Muscle layer of colon (tissue), 2 donors: Measurements from ENCODE around the gene STON2.
"Not testable (repeated sequence)": the region's sequence is repeated elsewhere in the genome, so short reads cannot be mapped to it uniquely, and the experiment has no call there.

ENCODE experiments used
- H3K27ac ChIP-seq: one replicate; pipeline ENCODE4 v1.7.0; 2013; ENCODE audit warnings: low read depth, mild to moderate bottlenecking, low read length, moderate library complexity
- H3K27me3 ChIP-seq, 2 donors: one replicate each; pipeline ENCODE4 v1.7.0; 2013; ENCODE audit warnings: low read length in 2 of 2, mild to moderate bottlenecking in 2 of 2; ENCODE audit not compliant: insufficient read depth in 2 of 2, control insufficient read depth in 1 of 2
- H3K36me3 ChIP-seq: one replicate; pipeline ENCODE4 v1.7.0; 2013; ENCODE audit warnings: mild to moderate bottlenecking, low read length; ENCODE audit not compliant: insufficient read depth
- H3K4me1 ChIP-seq: one replicate; pipeline ENCODE4 v1.7.0; 2013; ENCODE audit warnings: mild to moderate bottlenecking, low read length; ENCODE audit not compliant: insufficient read depth
- H3K4me3 ChIP-seq, 2 donors: one replicate each; pipeline ENCODE4 v1.7.0; 2013; ENCODE audit warnings: low read length in 2 of 2, low read depth in 1 of 2, mild to moderate bottlenecking in 1 of 2, moderate library complexity in 1 of 2
- H3K9ac ChIP-seq: one replicate; pipeline ENCODE4 v1.7.0; 2013; ENCODE audit warnings: low read length
- H3K9me3 ChIP-seq: one replicate; pipeline ENCODE4 v1.7.0; 2013; ENCODE audit warnings: mild to moderate bottlenecking, low read length
- donor health status: abdominal sarcoma.
- donor health status: Adenocarcinoma of cecum.

Gene STON2

DNA sequence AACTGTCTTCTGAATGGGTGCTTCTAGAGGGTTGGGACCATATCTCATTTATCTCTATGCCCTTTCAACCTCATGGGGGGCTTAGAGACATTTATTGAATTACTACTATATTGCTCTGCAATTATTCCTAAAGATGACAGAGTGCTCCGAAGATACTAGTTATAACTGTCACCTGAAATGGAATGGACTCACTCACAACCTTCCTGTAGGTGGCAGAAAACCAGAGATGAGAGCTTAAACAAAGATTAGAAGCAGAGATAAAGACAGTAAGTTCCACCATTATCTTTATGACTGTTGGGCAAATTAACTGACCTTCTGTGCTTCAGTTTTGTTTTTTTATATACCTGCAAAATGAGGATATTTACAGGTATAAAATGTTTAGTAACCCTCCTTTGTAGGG, 147.8 kb downstream of the STON2 start:
- H3K36me3 ChIP-seq = no peaks in the 10 kb centered on the region
- H3K27ac ChIP-seq = no peak overlapping the region
- H3K27me3 ChIP-seq = no peaks in the 10 kb centered on the region
- H3K9ac ChIP-seq = no peak overlapping the region
- H3K4me3 ChIP-seq = no peak overlapping the region
- H3K9me3 ChIP-seq = no peaks in the 10 kb centered on the region
- H3K4me1 ChIP-seq = no peaks in the 10 kb centered on the region

DNA sequence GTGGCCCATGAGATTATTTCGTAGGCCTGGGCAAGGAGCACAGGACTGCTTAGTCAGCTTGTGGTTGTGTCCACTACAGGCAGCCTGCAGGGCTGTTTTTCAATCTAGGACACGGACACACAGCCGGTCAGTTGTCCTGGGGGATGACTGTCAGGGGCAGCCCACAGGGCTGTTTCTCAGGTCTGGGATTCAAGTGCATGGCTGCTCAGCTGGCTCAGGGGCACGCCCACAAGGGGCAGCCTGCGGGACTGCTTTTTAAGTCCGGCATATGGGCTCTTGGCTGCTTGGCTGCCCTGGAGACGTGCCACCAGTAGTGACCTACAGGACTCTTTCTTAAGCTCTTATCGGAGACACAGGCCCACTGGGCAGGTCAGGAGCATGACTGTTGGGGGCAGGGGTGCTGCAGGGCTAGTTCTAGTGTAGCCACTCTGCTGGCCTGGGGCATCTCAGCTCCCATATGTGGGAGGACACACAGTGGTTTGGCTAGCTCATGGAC, 152.8 kb downstream of the STON2 start:
- H3K9ac ChIP-seq = no peak overlapping the region
- H3K27me3 ChIP-seq = no peaks in the 10 kb centered on the region
- no peaks in the 10 kb centered on the region for H3K4me1 ChIP-seq
- H3K9me3 ChIP-seq = no peaks in the 10 kb centered on the region
- no peak overlapping the region for H3K27ac ChIP-seq
- no peaks in the 10 kb centered on the region for H3K36me3 ChIP-seq
- H3K4me3 ChIP-seq = no peak overlapping the region

DNA sequence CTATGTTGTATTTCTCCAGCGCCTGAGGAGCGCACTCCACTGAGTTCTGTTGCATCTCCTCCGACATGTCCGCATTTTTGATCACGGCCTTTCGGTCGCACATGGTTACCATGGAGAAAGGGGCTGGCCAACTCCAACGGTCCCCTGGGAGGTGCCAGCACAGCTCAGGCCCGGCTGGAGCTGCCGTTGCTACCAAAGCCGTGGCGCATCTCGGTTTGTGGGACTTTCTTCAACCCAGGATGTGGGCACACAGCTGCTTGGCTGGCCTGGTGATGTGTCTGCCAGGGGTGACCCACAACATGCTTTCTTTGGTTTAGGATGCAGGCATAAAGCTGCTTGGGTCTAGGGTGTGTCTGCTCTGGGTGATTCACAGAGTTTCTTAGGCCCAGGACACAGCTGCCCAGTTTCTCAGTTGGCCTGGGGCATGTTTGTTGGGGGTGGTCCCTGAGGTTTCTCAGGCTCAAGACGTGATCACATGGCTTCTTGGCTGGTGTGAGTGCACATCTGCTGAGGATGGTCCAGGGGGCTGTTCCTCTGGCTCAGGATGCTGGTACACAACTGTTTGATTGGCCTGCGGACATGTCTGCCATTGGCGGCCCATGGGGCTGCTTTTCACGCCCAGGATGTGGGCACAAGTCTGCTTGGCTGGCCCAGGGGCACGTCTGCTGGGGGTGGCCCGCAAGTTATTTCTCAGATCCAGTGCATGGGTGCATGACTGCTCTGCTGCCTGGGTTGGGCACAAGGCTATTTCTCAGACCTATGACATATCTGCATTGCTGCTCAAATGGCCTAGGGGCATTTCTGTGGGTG, 153.5 kb downstream of the STON2 start:
- H3K27me3 ChIP-seq = no peaks in the 10 kb centered on the region
- H3K27ac ChIP-seq = no peak overlapping the region
- no peaks in the 10 kb centered on the region for H3K9me3 ChIP-seq
- H3K4me1 ChIP-seq = no peaks in the 10 kb centered on the region
- no peak overlapping the region for H3K9ac ChIP-seq
- H3K4me3 ChIP-seq = no peak overlapping the region
- no peaks in the 10 kb centered on the region for H3K36me3 ChIP-seq

DNA sequence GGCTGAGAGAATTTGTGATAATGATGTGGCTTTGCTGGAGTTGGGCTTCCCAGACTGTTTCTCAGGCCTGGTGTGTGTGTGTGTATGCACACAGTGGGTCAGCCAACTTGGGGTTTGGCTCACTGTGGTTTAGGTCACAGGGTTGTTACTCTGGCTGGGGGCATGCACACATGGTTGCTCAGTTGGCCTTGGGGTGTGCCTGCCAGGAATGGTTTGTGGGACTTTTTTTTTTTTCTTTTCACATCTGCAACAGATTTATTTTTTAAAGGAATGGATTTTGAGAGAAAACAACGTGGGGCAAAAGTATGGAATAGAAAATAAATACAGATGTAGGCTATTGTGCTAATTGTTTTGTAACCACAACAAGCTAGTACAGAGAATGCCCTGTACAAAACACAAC, 154.4 kb downstream of the STON2 start:
- Histone ChIP-seq H3K36me3 (no peaks in the 10 kb centered on the region), H3K9ac (no peak overlapping the region), H3K27ac (no peak overlapping the region), H3K27me3 (no peaks in the 10 kb centered on the region), H3K4me1 (no peaks in the 10 kb centered on the region), H3K9me3 (no peaks in the 10 kb centered on the region), H3K4me3 (no peak overlapping the region)

DNA sequence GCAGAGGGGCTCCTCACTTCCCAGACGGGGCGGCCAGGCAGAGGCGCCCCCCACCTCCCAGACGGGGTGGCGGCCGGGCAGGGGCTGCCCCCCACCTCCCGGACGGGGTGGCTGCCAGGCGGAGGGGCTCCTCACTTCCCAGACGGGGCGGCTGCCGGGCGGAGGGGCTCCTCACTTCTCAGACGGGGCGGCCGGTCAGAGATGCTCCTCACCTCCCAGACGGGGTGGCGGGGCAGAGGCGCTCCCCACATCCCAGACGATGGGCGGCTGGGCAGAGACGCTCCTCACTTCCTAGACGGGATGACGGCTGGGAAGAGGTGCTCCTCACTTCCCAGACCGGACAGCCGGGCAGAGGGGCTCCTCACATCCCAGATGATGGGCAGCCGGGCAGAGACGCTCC, 155.7 kb downstream of the STON2 start:
- not testable (repeated sequence) for H3K9me3 ChIP-seq, H3K36me3 ChIP-seq, H3K4me3 ChIP-seq, H3K27me3 ChIP-seq, H3K9ac ChIP-seq, H3K27ac ChIP-seq, H3K4me1 ChIP-seq

DNA sequence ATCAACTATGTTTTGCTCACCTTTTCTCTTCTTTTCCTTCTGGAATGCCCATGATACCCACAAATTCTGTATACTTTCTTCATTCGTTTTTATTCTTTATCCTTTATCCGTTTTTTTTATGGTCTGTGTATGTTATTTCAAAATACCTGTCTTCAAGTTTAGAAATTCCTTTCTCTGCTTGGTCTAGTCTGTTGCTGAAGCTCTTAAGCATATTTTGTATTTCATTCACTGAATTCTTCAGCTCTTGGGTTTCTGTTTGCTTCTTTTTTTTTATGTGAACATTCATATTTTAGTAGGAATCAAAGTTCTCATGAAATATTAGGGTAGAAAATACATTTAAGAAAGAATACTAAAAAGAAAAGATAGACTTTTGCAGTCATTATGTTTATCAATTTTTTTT, 156.6 kb downstream of the STON2 start:
- no peaks in the 10 kb centered on the region for H3K4me1 ChIP-seq
- no peaks in the 10 kb centered on the region for H3K27me3 ChIP-seq
- H3K9ac ChIP-seq = no peak overlapping the region
- no peaks in the 10 kb centered on the region for H3K9me3 ChIP-seq
- no peak overlapping the region for H3K4me3 ChIP-seq
- H3K27ac ChIP-seq = no peak overlapping the region
- no peaks in the 10 kb centered on the region for H3K36me3 ChIP-seq

DNA sequence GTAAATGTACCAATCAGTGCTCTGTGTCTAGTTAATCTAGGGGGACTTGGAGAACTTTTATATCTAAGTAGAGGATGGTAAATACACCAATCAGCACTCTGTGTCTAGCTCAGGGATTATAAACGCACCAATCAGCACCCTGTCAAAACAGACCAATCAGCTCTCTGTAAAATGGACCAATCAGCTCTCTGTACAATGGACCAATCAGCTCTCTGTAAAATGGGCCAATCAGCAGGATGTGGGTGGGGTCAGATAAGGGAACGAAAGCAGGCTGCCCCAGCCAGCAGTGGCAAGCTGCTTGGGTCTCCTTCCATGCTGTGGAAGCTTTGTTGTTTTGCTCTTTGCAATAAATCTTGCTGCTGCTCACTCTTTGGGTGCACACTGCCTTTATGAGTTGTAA, 163.3 kb downstream of the STON2 start:
- not testable (repeated sequence) for H3K4me1 ChIP-seq, H3K9ac ChIP-seq, H3K36me3 ChIP-seq, H3K4me3 ChIP-seq, H3K27me3 ChIP-seq, H3K9me3 ChIP-seq, H3K27ac ChIP-seq

DNA sequence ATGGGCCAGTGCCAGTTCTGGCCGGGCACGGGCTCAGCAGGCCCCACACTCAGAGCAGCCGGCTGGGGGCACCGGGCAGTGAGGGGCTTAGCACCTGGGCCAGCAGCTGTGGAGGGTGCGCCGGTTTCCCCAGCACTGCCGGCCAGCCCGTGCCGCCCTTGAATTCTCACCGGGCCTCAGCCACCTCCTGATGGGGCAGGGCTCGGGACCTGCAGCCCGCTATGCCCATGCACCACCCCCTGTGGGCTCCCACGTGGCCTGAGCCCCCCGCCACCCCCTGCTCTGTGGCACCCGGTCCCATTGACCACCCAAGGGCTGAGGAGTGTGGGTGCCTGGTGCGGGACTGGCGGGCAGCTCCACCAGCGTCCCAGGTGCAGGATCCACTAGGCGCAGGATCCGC, 164.0 kb downstream of the STON2 start:
- no peaks in the 10 kb centered on the region for H3K27me3 ChIP-seq
- H3K9ac ChIP-seq = no peak overlapping the region
- no peaks in the 10 kb centered on the region for H3K4me1 ChIP-seq
- H3K4me3 ChIP-seq = no peak overlapping the region
- no peak overlapping the region for H3K27ac ChIP-seq
- no peaks in the 10 kb centered on the region for H3K36me3 ChIP-seq
- no peaks in the 10 kb centered on the region for H3K9me3 ChIP-seq

DNA sequence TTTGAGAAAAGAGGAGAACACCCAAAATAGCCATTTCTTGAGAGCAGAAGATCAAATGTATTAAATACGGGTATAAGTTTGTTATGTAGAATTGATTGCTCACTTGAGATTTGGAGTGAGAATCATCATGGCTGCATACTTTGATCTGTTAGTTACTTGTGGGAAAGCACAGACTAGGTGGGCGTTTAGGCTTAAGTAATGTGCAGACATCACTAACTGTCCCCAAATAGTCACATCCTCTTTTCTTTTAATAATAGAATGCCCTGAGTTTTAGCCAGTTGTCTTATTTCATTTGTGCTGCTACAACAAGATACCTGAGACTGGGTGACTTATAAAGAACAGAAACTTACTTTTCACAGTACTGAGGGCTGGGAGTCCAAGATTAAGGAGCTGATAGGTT, 165.0 kb downstream of the STON2 start:
- no peaks in the 10 kb centered on the region for H3K9me3 ChIP-seq
- no peak overlapping the region for H3K9ac ChIP-seq
- no peaks in the 10 kb centered on the region for H3K4me1 ChIP-seq
- no peak overlapping the region for H3K4me3 ChIP-seq
- H3K27ac ChIP-seq = no peak overlapping the region
- no peaks in the 10 kb centered on the region for H3K27me3 ChIP-seq
- no peaks in the 10 kb centered on the region for H3K36me3 ChIP-seq

DNA sequence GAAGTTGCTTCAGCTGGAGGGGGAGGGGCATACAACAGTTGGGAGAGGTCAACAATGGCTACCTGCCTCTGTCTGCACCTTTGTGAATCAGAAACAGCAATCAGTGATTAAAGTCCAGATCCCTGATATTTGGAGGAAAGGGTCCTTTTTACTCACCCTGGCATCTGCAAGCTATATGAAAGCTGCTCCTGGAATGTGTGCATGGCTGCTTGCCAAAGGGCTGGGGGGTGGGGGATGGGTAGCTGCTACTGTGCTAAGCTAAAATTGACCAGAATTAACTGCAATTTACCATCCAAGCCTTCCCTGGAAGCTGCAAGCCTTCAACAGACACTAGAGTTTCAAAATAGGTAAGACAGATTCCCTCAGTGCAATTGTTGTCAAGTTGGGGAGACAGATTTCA, 165.8 kb downstream of the STON2 start:
- H3K27ac ChIP-seq = no peak overlapping the region
- H3K36me3 ChIP-seq = no peaks in the 10 kb centered on the region
- H3K27me3 ChIP-seq = no peaks in the 10 kb centered on the region
- no peaks in the 10 kb centered on the region for H3K9me3 ChIP-seq
- H3K4me1 ChIP-seq = no peaks in the 10 kb centered on the region
- H3K4me3 ChIP-seq = no peak overlapping the region
- H3K9ac ChIP-seq = no peak overlapping the region

DNA sequence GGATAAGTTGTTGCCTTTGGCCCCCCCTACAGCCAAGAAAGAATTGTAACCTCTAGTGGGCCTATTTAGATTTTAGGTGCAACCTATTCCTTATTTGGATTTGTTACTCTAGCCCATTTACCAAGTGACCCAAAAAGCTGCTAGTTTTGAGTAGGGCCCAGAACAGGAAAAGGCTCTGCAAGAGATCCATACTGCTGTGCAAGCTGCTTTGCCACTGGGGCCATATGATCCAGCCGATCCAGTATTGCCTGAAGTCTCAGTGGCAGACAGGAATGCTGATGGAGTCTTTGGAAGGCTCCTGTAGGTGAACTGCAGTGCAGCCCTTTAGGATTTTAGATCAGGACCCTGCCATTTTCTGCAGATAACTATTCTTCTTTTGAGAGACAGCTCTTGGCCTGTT, 166.5 kb downstream of the STON2 start:
- H3K27ac ChIP-seq = no peak overlapping the region
- no peak overlapping the region for H3K9ac ChIP-seq
- no peaks in the 10 kb centered on the region for H3K4me1 ChIP-seq
- H3K27me3 ChIP-seq = no peaks in the 10 kb centered on the region
- H3K9me3 ChIP-seq = no peaks in the 10 kb centered on the region
- H3K36me3 ChIP-seq = no peaks in the 10 kb centered on the region
- H3K4me3 ChIP-seq = no peak overlapping the region

DNA sequence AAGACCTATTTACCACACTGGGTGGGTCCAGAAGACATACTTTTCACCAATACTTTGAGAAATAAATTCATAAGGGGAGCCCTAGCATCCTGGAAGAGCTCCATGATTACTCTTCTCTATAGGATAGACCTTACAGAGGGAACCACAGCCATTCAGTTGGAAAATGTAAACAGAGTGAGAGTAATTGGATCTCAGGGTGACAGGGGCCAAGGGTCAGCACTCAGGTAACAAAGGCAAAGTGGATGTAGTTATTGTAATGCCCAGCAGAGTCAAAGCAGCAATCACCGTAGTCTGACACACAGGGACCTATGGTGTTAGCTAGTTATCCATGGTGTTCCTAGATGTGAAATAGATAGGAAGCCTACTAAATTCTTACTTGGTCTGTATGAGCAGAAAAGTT, 168.6 kb downstream of the STON2 start:
- H3K36me3 ChIP-seq = no peaks in the 10 kb centered on the region
- H3K4me1 ChIP-seq = no peaks in the 10 kb centered on the region
- no peak overlapping the region for H3K4me3 ChIP-seq
- H3K27ac ChIP-seq = no peak overlapping the region
- no peaks in the 10 kb centered on the region for H3K9me3 ChIP-seq
- H3K9ac ChIP-seq = no peak overlapping the region
- no peaks in the 10 kb centered on the region for H3K27me3 ChIP-seq
